ENCODE results near the gene CD200. TPM values are rescaled to one million over a fixed set of nuclear protein-coding genes. Genes with fewer than 3 reads are reported as not detected.

CD200 gene
- total RNA-seq, 1 donor from 2014 or later: 30.9 TPM

DNA sequence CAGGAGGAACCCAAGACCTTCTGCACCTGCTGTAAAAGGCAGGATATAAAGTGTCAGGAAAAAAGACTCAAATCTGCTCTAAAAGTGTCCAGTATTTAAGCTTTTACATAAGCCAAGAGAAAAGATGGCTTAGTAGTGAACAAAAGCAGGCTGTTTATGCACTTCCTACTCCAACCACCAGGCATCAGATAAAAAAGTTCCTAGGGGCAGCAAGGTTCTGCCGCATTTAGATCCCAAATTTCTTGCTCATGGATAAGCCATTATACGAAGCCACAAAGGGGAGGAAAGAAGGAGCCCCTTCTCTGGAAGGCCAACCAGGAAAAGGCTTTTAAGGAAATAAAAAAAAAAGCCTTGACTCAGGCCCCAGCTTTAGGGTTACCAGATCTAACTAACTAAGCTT is 28.3 kb upstream of the CD200 start:
- Mint-ChIP-seq H3K4me3 (ENCODE audit: unreplicated experiment) (no peak overlapping the region), H3K4me1 (ENCODE audit: unreplicated experiment) (peaks cover 2% of the 10 kb centered on the region), H3K36me3 (ENCODE audit: low read depth, unreplicated experiment) (no peaks in the 10 kb centered on the region), H3K9me3 (ENCODE audit: unreplicated experiment) (no peaks in the 10 kb centered on the region), H3K27ac (ENCODE audit: unreplicated experiment) (no peak overlapping the region), H3K27me3 (ENCODE audit: unreplicated experiment) (no peaks in the 10 kb centered on the region)
- TF ChIP-seq, protein P1, sequence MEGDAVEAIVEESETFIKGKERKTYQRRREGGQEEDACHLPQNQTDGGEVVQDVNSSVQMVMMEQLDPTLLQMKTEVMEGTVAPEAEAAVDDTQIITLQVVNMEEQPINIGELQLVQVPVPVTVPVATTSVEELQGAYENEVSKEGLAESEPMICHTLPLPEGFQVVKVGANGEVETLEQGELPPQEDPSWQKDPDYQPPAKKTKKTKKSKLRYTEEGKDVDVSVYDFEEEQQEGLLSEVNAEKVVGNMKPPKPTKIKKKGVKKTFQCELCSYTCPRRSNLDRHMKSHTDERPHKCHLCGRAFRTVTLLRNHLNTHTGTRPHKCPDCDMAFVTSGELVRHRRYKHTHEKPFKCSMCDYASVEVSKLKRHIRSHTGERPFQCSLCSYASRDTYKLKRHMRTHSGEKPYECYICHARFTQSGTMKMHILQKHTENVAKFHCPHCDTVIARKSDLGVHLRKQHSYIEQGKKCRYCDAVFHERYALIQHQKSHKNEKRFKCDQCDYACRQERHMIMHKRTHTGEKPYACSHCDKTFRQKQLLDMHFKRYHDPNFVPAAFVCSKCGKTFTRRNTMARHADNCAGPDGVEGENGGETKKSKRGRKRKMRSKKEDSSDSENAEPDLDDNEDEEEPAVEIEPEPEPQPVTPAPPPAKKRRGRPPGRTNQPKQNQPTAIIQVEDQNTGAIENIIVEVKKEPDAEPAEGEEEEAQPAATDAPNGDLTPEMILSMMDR (IDR thresholded peaks at IDR 0.05; ENCODE audit: unreplicated experiment): peak; percentile 65
- peak; percentile 12 for DNase-seq (ENCODE audit: low spot score)

- Mint-ChIP-seq H3K4me3 (ENCODE audit: unreplicated experiment) (no peak overlapping the region), H3K27ac (ENCODE audit: unreplicated experiment) (no peak overlapping the region), H3K36me3 (ENCODE audit: low read depth, unreplicated experiment) (no peaks in the 10 kb centered on the region), H3K9me3 (ENCODE audit: unreplicated experiment) (no peaks in the 10 kb centered on the region), H3K4me1 (ENCODE audit: unreplicated experiment) (peaks cover 2% of the 10 kb centered on the region), H3K27me3 (ENCODE audit: unreplicated experiment) (no peaks in the 10 kb centered on the region)
- DNase-seq (ENCODE audit: low spot score): no peak
- TF ChIP-seq, protein P1 (IDR thresholded peaks at IDR 0.05; ENCODE audit: unreplicated experiment): no peak
These were observed 26.1 kb upstream of the CD200 start for GRCh38 chr3:112306825-112307224.

- Mint-ChIP-seq H3K36me3 (ENCODE audit: low read depth, unreplicated experiment) (no peaks in the 10 kb centered on the region), H3K4me3 (ENCODE audit: unreplicated experiment) (no peak overlapping the region), H3K27me3 (ENCODE audit: unreplicated experiment) (no peaks in the 10 kb centered on the region), H3K27ac (ENCODE audit: unreplicated experiment) (no peak overlapping the region), H3K4me1 (ENCODE audit: unreplicated experiment) (peaks cover 2% of the 10 kb centered on the region), H3K9me3 (ENCODE audit: unreplicated experiment) (no peaks in the 10 kb centered on the region)
- TF ChIP-seq, protein P1 (IDR thresholded peaks at IDR 0.05; ENCODE audit: unreplicated experiment): no peak
- no peak for DNase-seq (ENCODE audit: low spot score)
These were observed 25.4 kb upstream of the CD200 start for GRCh38 chr3:112307557-112307956.

- H3K9me3 Mint-ChIP-seq (ENCODE audit: unreplicated experiment): no peaks in the 10 kb centered on the region
- no peak overlapping the region for H3K27ac Mint-ChIP-seq (ENCODE audit: unreplicated experiment)
- TF ChIP-seq, protein P1 (IDR thresholded peaks at IDR 0.05; ENCODE audit: unreplicated experiment): no peak
- peaks cover 2% of the 10 kb centered on the region for H3K4me1 Mint-ChIP-seq (ENCODE audit: unreplicated experiment)
- peak; percentile 10 for DNase-seq (ENCODE audit: low spot score)
- no peaks in the 10 kb centered on the region for H3K27me3 Mint-ChIP-seq (ENCODE audit: unreplicated experiment)
- no peak overlapping the region for H3K4me3 Mint-ChIP-seq (ENCODE audit: unreplicated experiment)
- H3K36me3 Mint-ChIP-seq (ENCODE audit: low read depth, unreplicated experiment): no peaks in the 10 kb centered on the region
These were observed 24.6 kb upstream of the CD200 start for GRCh38 chr3:112308151-112308911.

DNA sequence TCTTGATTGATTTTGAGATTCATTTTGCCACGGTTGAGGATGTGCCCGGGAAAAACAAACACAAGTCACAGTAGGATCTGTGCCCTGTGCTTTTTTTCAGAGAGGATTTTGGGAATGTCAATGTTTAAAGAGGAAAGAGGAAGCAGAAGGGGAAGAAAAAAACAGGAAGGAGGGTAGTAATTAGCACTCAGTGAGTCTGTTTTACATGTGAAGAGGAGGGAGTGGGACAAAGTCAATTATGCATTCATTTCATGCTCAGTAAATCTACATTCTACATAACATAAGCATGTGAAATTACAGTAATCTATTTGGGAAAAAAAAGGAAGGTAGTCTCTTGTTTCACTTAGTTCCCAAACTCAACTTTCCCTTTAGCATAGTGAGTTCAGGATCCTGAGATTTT is 18.3 kb upstream of the CD200 start:
- TF ChIP-seq, protein P1 (IDR thresholded peaks at IDR 0.05; ENCODE audit: unreplicated experiment): no peak
- Mint-ChIP-seq H3K36me3 (ENCODE audit: low read depth, unreplicated experiment) (peaks cover 3% of the 10 kb centered on the region), H3K4me3 (ENCODE audit: unreplicated experiment) (no peak overlapping the region), H3K27ac (ENCODE audit: unreplicated experiment) (peak overlapping the region; percentile 62), H3K9me3 (ENCODE audit: unreplicated experiment) (peaks cover 8% of the 10 kb centered on the region), H3K4me1 (ENCODE audit: unreplicated experiment) (peaks cover 3% of the 10 kb centered on the region), H3K27me3 (ENCODE audit: unreplicated experiment) (peaks cover 1% of the 10 kb centered on the region)
- DNase-seq (ENCODE audit: low spot score): no peak

Data from endothelial cell (in vitro differentiated cells).